Neutrophil (primary cell): Measurements from ENCODE around the gene RFXANK.

Experiments used
- H3K27ac ChIP-seq: fragments of 200-600 bp; sonication (generic); 2 replicates; pipeline ENCODE4 v1.5.1; 2016; ENCODE audit warnings: mild to moderate bottlenecking, moderate library complexity
- H3K27me3 ChIP-seq: fragments of 200-600 bp; sonication (generic); 2 replicates; pipeline ENCODE4 v1.6.0; 2016; ENCODE audit warnings: mild to moderate bottlenecking
- H3K36me3 ChIP-seq: fragments of 200-600 bp; sonication (generic); 2 replicates; pipeline ENCODE4 v1.5.1; 2017
- H3K4me1 ChIP-seq, 2 experiments: fragments of 200-600 bp in 1 of 2; sonication (generic) in 1 of 2; 1 replicate in 1 of 2; 2 replicates in 1 of 2; pipeline versions ENCODE4 v1.5.1 to v1.6.1; 2013 to 2016; ENCODE audit warnings: low read depth in 1 of 2, low read length in 1 of 2, mild to moderate bottlenecking in 1 of 2, moderate library complexity in 1 of 2; ENCODE audit not compliant: control insufficient read depth in 1 of 2, insufficient read depth in 1 of 2
- H3K4me3 ChIP-seq, 2 experiments: fragments of 200-600 bp in 1 of 2; sonication (generic) in 1 of 2; 1 replicate in 1 of 2; 2 replicates in 1 of 2; pipeline ENCODE4 v1.5.1; 2013 to 2016; ENCODE audit warnings: low read depth in 1 of 2, low read length in 1 of 2, mild to moderate bottlenecking in 1 of 2, moderate library complexity in 1 of 2
- H3K9me3 ChIP-seq: fragments of 200-600 bp; sonication (generic); 2 replicates; pipeline ENCODE4 v1.5.1; 2016
- TF ChIP-seq, protein P1 (sequence below): fragments of 200-600 bp; sonication (generic); IDR thresholded peaks from 2 replicates; pipeline ENCODE4 v1.5.1; 2016; ENCODE audit warnings: antibody characterized with exemption

The RFXANK gene

DNA sequence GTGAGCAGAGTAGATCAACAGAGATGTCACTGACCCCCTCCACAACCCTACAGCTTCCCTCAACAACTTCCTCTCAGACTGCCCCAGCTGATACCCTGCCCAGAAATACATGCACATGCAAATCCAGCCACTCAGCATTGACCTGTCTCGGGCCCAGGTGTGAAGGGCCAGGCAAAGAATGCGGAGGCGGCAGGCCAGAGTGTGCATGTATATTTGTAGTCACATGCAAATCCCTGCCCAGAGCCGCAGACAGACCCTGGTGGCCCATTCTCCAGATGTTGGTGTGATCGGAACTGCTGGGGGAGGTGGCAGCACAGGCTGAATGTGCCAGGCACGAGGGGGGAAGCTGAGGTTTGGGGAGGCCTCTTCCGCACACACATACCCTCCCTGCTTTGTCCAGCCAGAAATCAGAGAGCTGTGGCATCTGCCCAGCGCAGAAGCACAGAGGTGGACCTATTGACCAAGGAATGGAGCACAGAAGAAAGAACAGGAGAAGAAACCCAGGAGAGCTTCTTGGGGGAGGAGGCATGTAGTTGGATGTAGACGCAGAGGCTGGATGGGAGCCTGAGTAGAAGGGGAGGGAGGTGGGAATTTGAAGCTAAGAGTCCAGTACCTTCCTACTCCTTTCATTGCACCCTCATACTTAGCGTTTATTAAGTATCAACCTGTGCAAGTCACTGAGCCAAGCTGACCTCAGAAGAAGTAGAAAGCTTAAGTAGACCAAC, 36.4 kb upstream of the RFXANK start:
- Histone ChIP-seq H3K4me1 (no peaks in the 10 kb centered on the region), H3K4me3 (no peak overlapping the region), H3K27ac (no peak overlapping the region), H3K9me3 (no peaks in the 10 kb centered on the region), H3K27me3 (no peaks in the 10 kb centered on the region), H3K36me3 (peaks cover 29% of the 10 kb centered on the region)
- TF ChIP-seq, protein P1, sequence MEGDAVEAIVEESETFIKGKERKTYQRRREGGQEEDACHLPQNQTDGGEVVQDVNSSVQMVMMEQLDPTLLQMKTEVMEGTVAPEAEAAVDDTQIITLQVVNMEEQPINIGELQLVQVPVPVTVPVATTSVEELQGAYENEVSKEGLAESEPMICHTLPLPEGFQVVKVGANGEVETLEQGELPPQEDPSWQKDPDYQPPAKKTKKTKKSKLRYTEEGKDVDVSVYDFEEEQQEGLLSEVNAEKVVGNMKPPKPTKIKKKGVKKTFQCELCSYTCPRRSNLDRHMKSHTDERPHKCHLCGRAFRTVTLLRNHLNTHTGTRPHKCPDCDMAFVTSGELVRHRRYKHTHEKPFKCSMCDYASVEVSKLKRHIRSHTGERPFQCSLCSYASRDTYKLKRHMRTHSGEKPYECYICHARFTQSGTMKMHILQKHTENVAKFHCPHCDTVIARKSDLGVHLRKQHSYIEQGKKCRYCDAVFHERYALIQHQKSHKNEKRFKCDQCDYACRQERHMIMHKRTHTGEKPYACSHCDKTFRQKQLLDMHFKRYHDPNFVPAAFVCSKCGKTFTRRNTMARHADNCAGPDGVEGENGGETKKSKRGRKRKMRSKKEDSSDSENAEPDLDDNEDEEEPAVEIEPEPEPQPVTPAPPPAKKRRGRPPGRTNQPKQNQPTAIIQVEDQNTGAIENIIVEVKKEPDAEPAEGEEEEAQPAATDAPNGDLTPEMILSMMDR = no peak

GRCh38 chr19:19157808-19158207, 34.2 kb upstream of the RFXANK start:
- Histone ChIP-seq H3K4me1 (no peaks in the 10 kb centered on the region), H3K27ac (no peak overlapping the region), H3K36me3 (peaks cover 27% of the 10 kb centered on the region), H3K27me3 (no peaks in the 10 kb centered on the region), H3K4me3 (no peak overlapping the region), H3K9me3 (no peaks in the 10 kb centered on the region)
- TF ChIP-seq, protein P1 = no peak

DNA sequence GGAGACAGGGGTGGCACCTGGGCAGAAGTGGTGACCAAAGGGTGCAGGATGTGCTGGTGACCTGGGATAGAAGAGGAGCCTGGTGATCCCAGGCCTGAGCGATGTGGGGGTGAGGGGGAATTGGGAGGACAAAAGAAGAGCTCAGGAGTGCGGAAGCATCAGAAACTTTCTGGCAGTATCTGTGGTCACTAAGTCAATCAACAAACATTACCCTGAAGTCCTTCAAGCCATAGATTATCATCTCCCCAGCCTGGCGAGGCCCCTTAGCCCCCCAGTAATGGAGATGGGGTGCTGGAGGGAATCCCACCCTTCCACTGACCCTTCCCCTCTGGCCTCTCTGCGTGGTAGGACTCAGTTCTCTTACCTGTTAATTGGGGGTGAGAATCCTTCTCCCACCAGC, 32.5 kb upstream of the RFXANK start:
- Histone ChIP-seq H3K9me3 (no peaks in the 10 kb centered on the region), H3K4me3 (no peak overlapping the region), H3K36me3 (peaks cover 22% of the 10 kb centered on the region), H3K27ac (no peak overlapping the region), H3K27me3 (no peaks in the 10 kb centered on the region), H3K4me1 (no peaks in the 10 kb centered on the region)
- TF ChIP-seq, protein P1 = no peak

DNA sequence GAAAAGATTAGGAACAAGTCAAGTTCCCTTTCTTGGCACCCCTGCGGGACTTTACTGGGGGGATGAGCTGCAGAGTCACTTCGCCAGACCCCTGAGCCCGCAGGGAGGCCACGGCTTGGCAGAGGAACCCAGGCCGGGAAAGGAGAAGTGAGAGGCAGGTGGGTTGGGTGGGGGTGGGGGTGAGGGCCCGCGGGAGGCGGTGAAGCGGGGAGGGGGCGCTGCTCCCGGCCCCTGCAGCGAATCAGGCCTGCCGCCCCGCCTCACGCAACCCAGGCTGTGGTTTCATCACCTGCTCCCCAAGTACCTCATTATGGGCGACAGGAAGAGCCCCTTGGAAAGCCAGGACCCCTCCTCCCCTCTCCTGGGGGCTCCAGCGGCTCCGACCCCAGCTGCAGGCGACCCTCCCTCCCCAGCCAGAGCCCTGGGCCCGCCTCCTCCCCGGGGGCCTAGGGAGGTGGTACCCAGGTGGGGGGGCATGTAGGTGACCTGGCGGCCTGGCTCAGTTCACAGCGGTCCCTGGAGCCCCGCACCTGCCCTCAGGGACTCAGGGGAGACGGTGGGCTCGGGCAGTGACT, 31.5 kb upstream of the RFXANK start:
- no peaks in the 10 kb centered on the region for H3K9me3 ChIP-seq
- H3K27me3 ChIP-seq = no peaks in the 10 kb centered on the region
- H3K4me1 ChIP-seq = no peaks in the 10 kb centered on the region
- peaks cover 27% of the 10 kb centered on the region for H3K36me3 ChIP-seq
- no peak overlapping the region for H3K27ac ChIP-seq
- TF ChIP-seq, protein P1 = no peak
- H3K4me3 ChIP-seq = no peak overlapping the region

DNA sequence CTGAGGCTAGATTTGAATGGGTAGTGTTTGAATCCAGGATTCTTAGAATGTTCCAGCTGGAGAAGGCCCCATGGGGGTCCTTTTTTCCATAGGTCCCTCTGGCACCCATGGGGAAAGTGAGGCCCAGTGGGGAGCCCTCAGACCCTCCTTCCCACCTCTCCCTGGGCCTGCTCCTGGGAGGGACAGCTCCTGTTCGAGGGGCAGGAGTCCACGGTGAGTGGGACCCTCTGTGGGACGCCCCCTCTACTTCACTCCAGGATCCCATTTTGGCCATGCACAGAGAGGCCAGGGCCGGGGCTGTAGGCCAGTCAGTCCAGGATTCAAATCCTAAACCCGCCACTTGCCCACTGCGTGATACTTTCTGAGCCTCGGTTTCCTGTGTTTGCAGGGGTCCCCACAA, 29.6 kb upstream of the RFXANK start:
- Histone ChIP-seq H3K4me3 (no peak overlapping the region), H3K27ac (no peak overlapping the region), H3K36me3 (peaks cover 18% of the 10 kb centered on the region), H3K4me1 (no peaks in the 10 kb centered on the region), H3K27me3 (no peaks in the 10 kb centered on the region), H3K9me3 (no peaks in the 10 kb centered on the region)
- TF ChIP-seq, protein P1 = no peak
